Fibroblast of lung (primary cell): ENCODE measurements around the gene KAT2A. TPM values are rescaled to one million over a fixed set of nuclear protein-coding genes. Genes with fewer than 3 reads are reported as not detected.

Experiments used
- DNase-seq, 2 donors: peaks; one replicate each; pipeline versions ENCODE4 v3.0.0 to v3.0.0-alpha.2; 2010; ENCODE audit warnings: low read depth in 2 of 2
- H2AFZ ChIP-seq: 2 replicates; pipeline ENCODE4 v1.5.1; 2012; ENCODE audit warnings: low read length, control low read depth, inconsistent platforms
- H3K27ac ChIP-seq: 2 replicates; pipeline ENCODE4 v1.5.1; 2011; ENCODE audit warnings: low read length, control low read depth; ENCODE audit not compliant: insufficient read depth
- H3K27me3 ChIP-seq: 2 replicates; pipeline ENCODE4 v1.5.1; 2011; ENCODE audit warnings: mild to moderate bottlenecking, low read length; ENCODE audit not compliant: control insufficient read depth, insufficient read depth
- H3K36me3 ChIP-seq: 2 replicates; pipeline ENCODE4 v1.5.1; 2011; ENCODE audit warnings: low read length; ENCODE audit not compliant: control insufficient read depth, insufficient read depth
- H3K4me1 ChIP-seq: 2 replicates; pipeline ENCODE4 v1.5.1; 2011; ENCODE audit warnings: low read length; ENCODE audit not compliant: control insufficient read depth, insufficient read depth; ENCODE audit errors: extremely low read depth
- H3K4me2 ChIP-seq: 2 replicates; pipeline ENCODE4 v1.5.1; 2011; ENCODE audit warnings: low read length, control low read depth; ENCODE audit not compliant: insufficient read depth; ENCODE audit errors: extremely low read depth
- H3K4me3 ChIP-seq, 4 experiments: fragments of 200-600 bp in 1 of 4; sonication (generic) in 1 of 4; replicated peaks in 1 of 4; 2 replicates each; pipeline ENCODE4 v1.5.1; 2011 to 2016; ENCODE audit warnings: low read length in 4 of 4, low read depth in 3 of 4, mild to moderate bottlenecking in 3 of 4, control low read depth in 2 of 4, inconsistent platforms in 1 of 4, mixed read lengths in 1 of 4; ENCODE audit not compliant: insufficient read depth in 1 of 4; ENCODE audit errors: control extremely low read depth in 1 of 4
- H3K79me2 ChIP-seq: 2 replicates; pipeline ENCODE4 v1.5.1; 2012; ENCODE audit warnings: mild to moderate bottlenecking, low read length, inconsistent platforms; ENCODE audit not compliant: control insufficient read depth, insufficient read depth
- H3K9ac ChIP-seq: 2 replicates; pipeline ENCODE4 v1.5.1; 2011; ENCODE audit warnings: mild to moderate bottlenecking, low read length, control low read depth; ENCODE audit not compliant: insufficient read depth
- H3K9me3 ChIP-seq: 2 replicates; pipeline ENCODE4 v1.5.1; 2012; ENCODE audit warnings: low read depth, low read length; ENCODE audit not compliant: control insufficient read depth, insufficient read depth
- H4K20me1 ChIP-seq: 2 replicates; pipeline ENCODE4 v1.5.1; 2011; ENCODE audit warnings: low read length; ENCODE audit not compliant: control insufficient read depth, insufficient read depth; ENCODE audit errors: extremely low read depth
- EZH2 ChIP-seq: IDR thresholded peaks from 2 replicates; pipeline ENCODE4 v1.5.1; 2012; ENCODE audit warnings: low read length, control low read depth, mild to moderate bottlenecking; ENCODE audit errors: missing control alignments
- polyA plus RNA-seq, 2 donors: library from polyadenylated mRNA; depleted of rRNA in 1 of 2; stranded (reverse) in 1 of 2; unstranded in 1 of 2; fragments of >200 nt; gene quantifications; 2 replicates each; pipeline ENCODE4 v1.2.1, GENCODE V29; 2011 to 2012; ENCODE audit warnings: missing spikeins in 1 of 2
- total RNA-seq: library from RNA; depleted of rRNA; stranded (reverse); fragments of >200 nt; gene quantifications from 2 replicates; pipeline ENCODE4 v1.2.1, GENCODE V29; 2014
- TF ChIP-seq, protein P1 (sequence below), 2 donors: IDR thresholded peaks in 1 of 2; conservative IDR thresholded peaks in 1 of 2; 1 replicate in 1 of 2; 2 replicates in 1 of 2; pipeline ENCODE4 v1.5.1; 2011 to 2012; ENCODE audit warnings: low read length in 2 of 2, control low read depth in 1 of 2, inconsistent platforms in 1 of 2, low read depth in 1 of 2, mild to moderate bottlenecking in 1 of 2

The KAT2A gene
- total and polyA plus RNA-seq, 2 donors (not counting 1 experiment from before 2014, with no cell fraction given) = 7.8 to 9.1 TPM

DNA sequence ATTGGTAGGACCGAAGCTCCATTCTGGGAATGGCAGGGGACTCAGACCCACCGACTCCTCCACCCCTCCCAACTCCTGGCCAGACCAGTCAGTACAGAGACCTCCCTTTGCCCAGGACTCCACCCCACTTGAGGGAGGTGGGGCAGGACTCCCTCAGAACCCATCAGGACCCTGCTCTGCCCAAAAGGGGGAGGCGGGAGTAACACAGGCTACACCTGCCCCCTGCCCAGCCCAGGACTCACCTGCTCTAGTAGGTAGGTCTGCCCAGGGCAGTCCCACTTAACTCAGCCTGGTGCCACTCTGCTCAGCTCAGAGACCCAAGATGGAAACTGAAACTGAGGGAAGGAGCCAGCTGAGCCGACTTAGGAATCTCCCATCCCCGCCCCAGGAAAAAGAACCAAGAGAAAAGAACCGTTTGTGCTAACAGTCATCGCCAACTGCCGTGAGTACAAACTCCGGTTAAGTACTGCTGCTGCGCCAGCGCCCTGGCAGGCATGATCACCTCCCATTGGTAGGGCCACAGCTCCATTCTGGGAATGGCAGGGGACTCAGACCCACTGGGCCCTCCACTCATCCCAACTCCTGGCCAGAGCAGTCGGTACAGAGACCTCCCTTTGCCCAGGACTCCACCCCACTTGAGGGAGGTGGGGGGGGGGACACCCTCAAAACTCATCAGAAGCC, 9.2 kb downstream of the KAT2A start:
- peak overlapping the region; percentile 33 for H3K9ac ChIP-seq
- peak overlapping the region; percentile 91 for H3K4me2 ChIP-seq
- peak overlapping the region; percentile 68 for H3K27ac ChIP-seq
- TF ChIP-seq EZH2 = no peak
- TF ChIP-seq, protein P1, sequence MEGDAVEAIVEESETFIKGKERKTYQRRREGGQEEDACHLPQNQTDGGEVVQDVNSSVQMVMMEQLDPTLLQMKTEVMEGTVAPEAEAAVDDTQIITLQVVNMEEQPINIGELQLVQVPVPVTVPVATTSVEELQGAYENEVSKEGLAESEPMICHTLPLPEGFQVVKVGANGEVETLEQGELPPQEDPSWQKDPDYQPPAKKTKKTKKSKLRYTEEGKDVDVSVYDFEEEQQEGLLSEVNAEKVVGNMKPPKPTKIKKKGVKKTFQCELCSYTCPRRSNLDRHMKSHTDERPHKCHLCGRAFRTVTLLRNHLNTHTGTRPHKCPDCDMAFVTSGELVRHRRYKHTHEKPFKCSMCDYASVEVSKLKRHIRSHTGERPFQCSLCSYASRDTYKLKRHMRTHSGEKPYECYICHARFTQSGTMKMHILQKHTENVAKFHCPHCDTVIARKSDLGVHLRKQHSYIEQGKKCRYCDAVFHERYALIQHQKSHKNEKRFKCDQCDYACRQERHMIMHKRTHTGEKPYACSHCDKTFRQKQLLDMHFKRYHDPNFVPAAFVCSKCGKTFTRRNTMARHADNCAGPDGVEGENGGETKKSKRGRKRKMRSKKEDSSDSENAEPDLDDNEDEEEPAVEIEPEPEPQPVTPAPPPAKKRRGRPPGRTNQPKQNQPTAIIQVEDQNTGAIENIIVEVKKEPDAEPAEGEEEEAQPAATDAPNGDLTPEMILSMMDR (conservative IDR thresholded peaks at IDR 0.05 in 1 of 2, IDR thresholded peaks at IDR 0.05 in 1 of 2; ENCODE audit: low read depth in 1 of 2, low read length in 2 of 2) = no peak
- peak overlapping the region; percentile 56 for H2AFZ ChIP-seq
- H4K20me1 ChIP-seq = no peaks in the 10 kb centered on the region
- peak in 1 of 2 donors; percentile 38 for DNase-seq
- no peaks in the 10 kb centered on the region for H3K79me2 ChIP-seq
- peak overlapping the region; percentile 9 to 68 (median 54) for H3K4me3 ChIP-seq
- H3K36me3 ChIP-seq = peaks cover 14% of the 10 kb centered on the region
- H3K27me3 ChIP-seq = no peaks in the 10 kb centered on the region
- no peaks in the 10 kb centered on the region for H3K9me3 ChIP-seq
- peaks cover 8% of the 10 kb centered on the region for H3K4me1 ChIP-seq

DNA sequence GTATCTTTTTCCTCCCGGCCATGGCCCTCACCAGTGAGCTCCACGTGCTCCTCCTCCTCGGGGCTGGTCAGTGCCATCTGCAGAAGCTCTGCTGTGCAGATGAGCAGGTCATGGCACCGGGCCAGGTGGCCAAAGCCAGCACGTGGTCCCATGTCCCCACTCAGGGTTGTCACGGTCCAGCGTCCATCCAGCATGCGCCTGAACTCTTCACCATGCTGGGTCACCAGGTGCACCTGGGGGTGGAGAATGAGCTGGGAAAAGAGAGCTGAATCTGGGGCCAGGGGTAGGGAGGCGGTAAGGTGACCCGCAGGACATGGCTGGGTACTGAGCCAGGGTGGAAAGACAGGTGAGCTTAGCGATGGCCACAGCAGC, 9.9 kb downstream of the KAT2A start:
- Histone ChIP-seq H3K27ac (no peak overlapping the region), H3K9ac (no peak overlapping the region), H3K27me3 (no peaks in the 10 kb centered on the region), H4K20me1 (no peaks in the 10 kb centered on the region), H3K79me2 (no peaks in the 10 kb centered on the region), H3K9me3 (no peaks in the 10 kb centered on the region), H3K36me3 (peaks cover 12% of the 10 kb centered on the region), H3K4me1 (peaks cover 6% of the 10 kb centered on the region), H2AFZ (no peak overlapping the region), H3K4me3 (peak overlapping the region in 1 of 4 experiments; percentile 55), H3K4me2 (no peak overlapping the region)
- TF ChIP-seq, protein P1 (conservative IDR thresholded peaks at IDR 0.05 in 1 of 2, IDR thresholded peaks at IDR 0.05 in 1 of 2; ENCODE audit: low read depth in 1 of 2, low read length in 2 of 2) = no peak
- TF ChIP-seq EZH2 = no peak
- DNase-seq = no peak

DNA sequence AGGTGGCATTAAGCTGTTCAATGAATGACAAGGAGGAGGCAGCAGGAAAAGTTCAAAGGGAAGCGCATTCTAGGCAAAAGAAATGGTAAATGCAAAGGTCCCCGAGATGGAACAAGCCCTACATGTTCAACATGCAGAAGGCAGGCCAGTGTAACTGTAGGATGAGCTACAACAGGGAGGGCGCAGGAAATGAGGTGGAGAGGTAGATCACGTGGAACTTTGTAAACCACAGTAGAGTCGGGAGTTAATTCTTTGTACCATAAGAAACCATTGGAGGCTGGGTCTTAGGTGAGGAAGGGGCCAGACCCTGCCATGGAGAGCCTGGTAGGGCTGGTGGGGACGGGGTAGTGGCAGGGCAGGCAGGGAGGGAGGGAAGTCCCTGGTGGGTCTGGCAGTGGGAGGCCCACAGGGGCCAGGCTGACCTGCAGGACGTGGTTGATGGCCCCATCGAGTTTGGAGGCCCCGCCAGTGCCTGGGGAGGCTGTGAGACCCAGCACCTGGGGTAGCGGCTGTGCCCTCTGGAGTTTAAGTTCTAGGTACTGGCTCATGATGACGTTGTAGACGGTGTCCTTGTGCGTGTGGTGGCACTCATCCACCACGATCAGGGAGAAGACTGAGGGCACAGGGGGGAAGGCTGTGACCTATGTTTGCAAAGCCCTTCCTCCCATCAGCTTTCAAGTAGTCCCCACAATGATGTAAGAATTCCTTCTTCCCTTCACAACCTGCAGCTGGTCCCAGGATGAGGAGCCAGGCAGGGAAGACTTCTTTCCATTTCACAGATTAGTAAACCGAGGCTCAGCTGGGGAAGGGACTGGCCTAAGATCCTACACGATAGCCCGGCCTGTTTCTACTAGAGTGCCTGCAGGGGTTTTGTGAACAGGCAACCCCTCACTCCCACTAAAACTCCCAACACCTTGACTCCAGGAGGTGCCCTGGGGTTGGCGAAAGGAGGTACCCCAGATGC, 10.6 kb downstream of the KAT2A start:
- Histone ChIP-seq H3K4me1 (peaks cover 6% of the 10 kb centered on the region), H3K9me3 (no peaks in the 10 kb centered on the region), H3K4me2 (no peak overlapping the region), H3K27me3 (no peaks in the 10 kb centered on the region), H3K27ac (no peak overlapping the region), H3K9ac (no peak overlapping the region), H3K4me3 (no peak overlapping the region), H2AFZ (no peak overlapping the region), H3K36me3 (peaks cover 9% of the 10 kb centered on the region), H4K20me1 (no peaks in the 10 kb centered on the region), H3K79me2 (no peaks in the 10 kb centered on the region)
- TF ChIP-seq EZH2 = no peak
- TF ChIP-seq, protein P1 (conservative IDR thresholded peaks at IDR 0.05 in 1 of 2, IDR thresholded peaks at IDR 0.05 in 1 of 2; ENCODE audit: low read depth in 1 of 2, low read length in 2 of 2) = no peak
- no peak for DNase-seq
